ENCODE data around the gene C4orf17. TPM values are rescaled to one million over a fixed set of nuclear protein-coding genes. Genes with fewer than 3 reads are reported as not detected.
"Not testable (repeated sequence)": the region's sequence is repeated elsewhere in the genome, so short reads cannot be mapped to it uniquely, and the experiment has no call there.

Gene C4orf17
- total and polyA plus RNA-seq, 2 of the 8 experiments (the other 6 are each of a cell fraction or from before 2014, with no cell fraction given) = not detected

DNA sequence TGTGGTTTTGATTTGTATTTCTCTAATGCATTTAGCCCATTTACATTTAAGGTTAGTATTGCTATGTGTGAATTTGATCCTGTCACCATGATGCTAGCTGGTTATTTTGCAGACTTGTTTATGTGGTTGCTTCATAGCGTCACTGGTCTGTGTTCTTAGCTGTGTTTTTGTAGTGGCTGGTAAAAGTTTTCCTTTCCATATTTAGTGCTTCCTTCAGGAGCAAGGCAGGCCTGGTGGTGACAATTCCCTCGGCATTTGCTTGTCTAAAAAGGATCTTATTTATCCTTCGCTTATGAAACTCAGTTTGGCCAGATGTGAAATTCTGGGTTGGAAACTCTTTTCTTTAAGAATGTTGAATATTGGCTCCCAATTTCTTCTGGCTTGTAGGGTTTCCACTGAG, 23.9 kb downstream of the C4orf17 start:
- H3K56ac ChIP-seq (replicated peaks; ENCODE audit: insufficient read length, low read depth, low read length); H2AFZ ChIP-seq (ENCODE audit: low read length); FAIRE-seq; DNase-seq (ENCODE audit: low read depth in 1 of 2, low spot score in 2 of 2); H3K4me1 ChIP-seq (replicated peaks in 1 of 4; ENCODE audit: control insufficient read depth in 3 of 4, insufficient read depth in 4 of 4, low read length in 3 of 4); POLR2A ChIA-PET (ENCODE audit: partially characterized antibody); H3K14ac ChIP-seq (ENCODE audit: insufficient read length); H3K4me3 ChIP-seq (ENCODE audit: extremely low read depth in 1 of 4, insufficient read depth in 2 of 4, low read depth in 3 of 4, low read length in 4 of 4); H3K4me2 ChIP-seq (ENCODE audit: insufficient read depth in 1 of 2, low read depth in 2 of 2, low read length in 2 of 2); H3K23me2 ChIP-seq (ENCODE audit: low read depth, low read length); H3K23ac ChIP-seq (ENCODE audit: insufficient read length); H3K9ac ChIP-seq (replicated peaks in 1 of 4; ENCODE audit: extremely low read depth in 1 of 4, low read depth in 3 of 4, low read length in 3 of 4); H3K27ac ChIP-seq (ENCODE audit: low read depth, low read length); H3K36me3 ChIP-seq (ENCODE audit: control insufficient read depth in 2 of 4, insufficient read depth in 4 of 4, low read length in 3 of 4); H2BK12ac ChIP-seq (ENCODE audit: low read depth, low read length); H2BK20ac ChIP-seq (ENCODE audit: low read length); H3K79me1 ChIP-seq (ENCODE audit: low read depth, low read length); H3K9me3 ChIP-seq (ENCODE audit: insufficient read depth in 2 of 2, low read depth in 1 of 2, low read length in 1 of 2); H3K4ac ChIP-seq (replicated peaks; ENCODE audit: insufficient read length, low read depth, low read length); CTCF ChIA-PET (ENCODE audit: partially characterized antibody); H4K8ac ChIP-seq (ENCODE audit: extremely low read depth, insufficient read depth, low read length); H3K27me3 ChIP-seq (replicated peaks in 1 of 4; ENCODE audit: control insufficient read depth in 3 of 4, extremely low read depth in 1 of 4, insufficient read depth in 3 of 4, low read length in 3 of 4); H2BK5ac ChIP-seq (ENCODE audit: low read depth, low read length); H2BK120ac ChIP-seq (replicated peaks; ENCODE audit: low read depth, low read length); H2BK15ac ChIP-seq (ENCODE audit: low read length); H4K5ac ChIP-seq (ENCODE audit: insufficient read length, low read depth, low read length); H3K18ac ChIP-seq (ENCODE audit: extremely low read depth, low read length); H3K79me2 ChIP-seq (ENCODE audit: control insufficient read depth in 1 of 2, insufficient read depth in 2 of 2, low read length in 2 of 2); H2AK5ac ChIP-seq (ENCODE audit: low read depth, low read length); H4K91ac ChIP-seq (replicated peaks; ENCODE audit: insufficient read length, low read length); H4K20me1 ChIP-seq (replicated peaks in 1 of 2; ENCODE audit: control insufficient read depth in 1 of 2, insufficient read depth in 2 of 2, low read length in 2 of 2): not testable (repeated sequence)
- 92% methylated on average over 3 of the region's 3 CpGs; no CpG with 5 or more reads in 1 of the 2 experiments for WGBS, 2 experiments (ENCODE audit: extremely low coverage in 1 of 2, insufficient coverage in 1 of 2, insufficient read length in 1 of 2, insufficient replicate concordance in 2 of 2, low coverage in 1 of 2, low lambda C conversion rate in 2 of 2, missing lambda C conversion rate in 1 of 2)

All from H1 (cell line).